Peyer's patch (tissue), 4 donors: ENCODE data around the gene KISS1.

Experiments
- CTCF ChIP-seq, 6 experiments: fragments of 450-650 bp in 4 of 6; fragments of 200-600 bp in 2 of 6; sonication (generic) in 1 of 6; IDR thresholded peaks; one replicate each; pipeline ENCODE4 v1.5.1; 2017 to 2019; ENCODE audit warnings: antibody characterized with exemption in 6 of 6, mild to moderate bottlenecking in 3 of 6, moderate library complexity in 1 of 6
- POLR2A ChIP-seq, 2 donors: fragments of 450-650 bp; IDR thresholded peaks; one replicate each; pipeline ENCODE4 v1.5.1; 2017; ENCODE audit warnings: antibody characterized with exemption in 2 of 2, mild to moderate bottlenecking in 2 of 2, moderate library complexity in 2 of 2

DNA sequence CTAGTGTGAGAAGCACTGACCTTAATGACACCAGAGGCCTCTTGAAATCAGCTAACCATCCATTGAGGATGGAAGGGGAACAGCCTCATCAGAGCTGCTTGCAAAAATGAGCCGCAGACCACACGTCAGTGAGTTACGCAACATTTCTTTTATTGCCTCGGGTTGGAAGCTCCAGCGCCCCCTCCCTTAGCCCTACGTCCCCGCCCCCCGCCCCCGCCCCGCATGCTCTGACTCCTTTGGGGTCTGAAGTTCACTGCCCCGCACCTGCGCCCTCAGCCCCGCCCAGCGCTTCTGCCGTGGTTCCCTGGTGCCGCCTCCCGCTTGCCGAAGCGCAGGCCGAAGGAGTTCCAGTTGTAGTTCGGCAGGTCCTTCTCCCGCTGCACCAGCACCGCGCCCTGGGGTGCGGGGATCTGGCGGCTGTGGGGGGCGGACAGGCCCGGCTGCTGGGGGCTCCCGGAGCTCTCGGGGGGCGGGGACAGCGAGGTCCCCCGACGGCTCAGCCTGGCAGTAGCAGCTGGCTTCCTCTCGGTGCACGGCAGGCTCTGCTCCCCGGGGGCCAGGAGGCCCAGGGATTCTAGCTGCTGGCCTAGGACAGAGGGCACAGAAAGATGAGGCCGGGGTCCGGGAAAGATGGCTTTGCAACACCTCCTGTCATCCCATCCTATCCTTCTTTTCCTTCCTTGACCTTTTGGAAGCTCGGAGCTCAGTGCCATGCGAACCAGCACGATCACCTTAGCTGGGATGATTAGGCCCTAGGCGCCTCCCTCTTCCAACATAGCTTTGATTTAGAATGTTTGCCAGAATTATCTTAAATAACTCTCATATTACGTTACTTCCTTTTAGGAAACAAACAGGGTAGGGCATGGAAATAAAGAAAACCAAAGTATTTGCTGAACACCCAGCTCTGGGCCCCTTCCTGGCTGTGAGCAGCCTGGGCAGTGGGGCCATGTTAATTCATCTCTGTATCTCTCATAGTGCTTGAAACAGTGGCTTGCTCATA, 5.8 kb downstream of the KISS1 start:
- TF ChIP-seq CTCF (IDR thresholded peaks at IDR 0.05) (no peak), POLR2A (IDR thresholded peaks at IDR 0.05) (no peak)
